ENCODE measurements around the gene CFAP74. TPM values are rescaled to one million over a fixed set of nuclear protein-coding genes. Genes with fewer than 3 reads are reported as not detected.

CFAP74 gene
- total and polyA plus RNA-seq, 2 donors (not counting 3 experiments of a cell fraction or from before 2014, with no cell fraction given), result not detected

DNA sequence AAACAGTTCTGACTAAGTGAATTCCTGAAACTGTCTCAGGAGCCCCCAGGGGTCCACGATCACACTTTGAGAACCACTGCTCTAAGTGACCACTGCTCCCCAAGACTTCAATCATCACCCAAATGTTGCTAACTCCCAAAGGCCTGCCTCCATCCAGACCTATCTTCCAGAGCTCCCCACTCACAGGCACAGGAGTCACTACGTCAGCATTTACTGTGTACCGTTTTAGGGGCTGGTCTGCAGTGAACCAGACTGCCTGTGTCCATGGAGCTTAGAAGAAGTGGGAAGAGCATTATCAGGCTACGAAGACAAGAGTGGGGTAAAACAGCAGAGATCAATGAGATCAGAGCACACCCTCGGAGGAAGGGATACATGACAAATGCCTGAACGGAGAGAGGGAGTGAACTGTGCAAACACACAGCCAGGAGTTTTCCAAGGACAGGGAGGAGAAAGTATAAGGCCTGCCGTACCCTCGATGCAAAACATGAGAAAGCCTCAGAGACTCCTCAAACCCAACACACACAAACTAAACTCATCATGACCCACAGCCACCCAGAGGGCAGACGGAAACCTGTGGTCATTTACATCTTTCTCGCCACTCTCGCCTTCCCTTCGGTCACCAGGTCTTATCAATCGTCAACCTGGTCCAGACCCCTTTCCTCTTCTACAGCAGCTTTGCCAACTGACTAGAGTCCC, 122.8 kb downstream of the CFAP74 start:
- BruUV-seq (replicated peaks), result no TSS peak
- no peak for DNase-seq (ENCODE audit: low read depth, low spot score)
- CTCF ChIA-PET, result interaction anchor here (1.1 to 1.4 kb wide), 2 partner anchors 22 to 25 kb away, joined by 3 to 6 read pairs; no protein-coding TSS in a partner anchor
- Histone ChIP-seq H4K20me1 (replicated peaks; ENCODE audit: control insufficient read depth, extremely low read depth, insufficient read depth, low read length) (peaks cover 19% of the 10 kb centered on the region), H3K4me2 (ENCODE audit: insufficient read depth, low read length) (no peak overlapping the region), H3K9me3 (replicated peaks; ENCODE audit: control insufficient read depth, insufficient read depth, low read length) (no peaks in the 10 kb centered on the region), H3K36me3 (ENCODE audit: control insufficient read depth in 2 of 2, extremely low read depth in 1 of 2, insufficient read depth in 2 of 2, low read length in 2 of 2) (peaks cover 6% of the 10 kb centered on the region in 2 experiments), H3K27me3 (ENCODE audit: control insufficient read depth in 2 of 2, insufficient read depth in 2 of 2, low read length in 2 of 2) (no peaks in the 10 kb centered on the region), H3K9ac (replicated peaks; ENCODE audit: extremely low read depth, insufficient read depth, low read length) (no peak overlapping the region), H3K9me1 (replicated peaks; ENCODE audit: control insufficient read depth, extremely low read depth, insufficient read depth, low read length) (no peaks in the 10 kb centered on the region), H3K4me3 (replicated peaks in 1 of 3; ENCODE audit: insufficient read depth in 1 of 3, low read depth in 1 of 3, low read length in 3 of 3) (no peak overlapping the region), H3K4me1 (ENCODE audit: control insufficient read depth, extremely low read depth, insufficient read depth, low read length) (no peaks in the 10 kb centered on the region), H3K79me2 (ENCODE audit: control insufficient read depth, insufficient read depth, low read length) (peaks cover 97% of the 10 kb centered on the region), H3K27ac (ENCODE audit: insufficient read depth, low read depth, low read length) (no peak overlapping the region), H2AFZ (ENCODE audit: low read depth, low read length) (no peak overlapping the region)
- FAIRE-seq, result no peak
- dilution Hi-C loops (cut with MboI; ENCODE audit: extremely low pct_ligation_motif_present, low sequenced_read_pairs), result no loop called here
- POLR2A ChIA-PET, result no interaction called here
- intact Hi-C loops (cut with micrococcal nuclease), result no loop called here
- no peak for TF ChIP-seq GATA2 (IDR thresholded peaks at IDR 0.05; ENCODE audit: insufficient read depth, insufficient read length, low read depth, low read length)
- no peak for TF ChIP-seq POLR2AphosphoS5 (IDR thresholded peaks at IDR 0.05; ENCODE audit: insufficient read depth, low read depth, low read length)
- no peak for TF ChIP-seq POLR2A (IDR thresholded peaks at IDR 0.05; ENCODE audit: low read depth, low read length)
- no peak for TF ChIP-seq FOS (IDR thresholded peaks at IDR 0.05; ENCODE audit: borderline replicate concordance, insufficient read depth, low read length)
- TF ChIP-seq JUN (IDR thresholded peaks at IDR 0.05; ENCODE audit: borderline replicate concordance, insufficient read depth, insufficient read length, low read depth), result no peak
- TF ChIP-seq, protein P1, sequence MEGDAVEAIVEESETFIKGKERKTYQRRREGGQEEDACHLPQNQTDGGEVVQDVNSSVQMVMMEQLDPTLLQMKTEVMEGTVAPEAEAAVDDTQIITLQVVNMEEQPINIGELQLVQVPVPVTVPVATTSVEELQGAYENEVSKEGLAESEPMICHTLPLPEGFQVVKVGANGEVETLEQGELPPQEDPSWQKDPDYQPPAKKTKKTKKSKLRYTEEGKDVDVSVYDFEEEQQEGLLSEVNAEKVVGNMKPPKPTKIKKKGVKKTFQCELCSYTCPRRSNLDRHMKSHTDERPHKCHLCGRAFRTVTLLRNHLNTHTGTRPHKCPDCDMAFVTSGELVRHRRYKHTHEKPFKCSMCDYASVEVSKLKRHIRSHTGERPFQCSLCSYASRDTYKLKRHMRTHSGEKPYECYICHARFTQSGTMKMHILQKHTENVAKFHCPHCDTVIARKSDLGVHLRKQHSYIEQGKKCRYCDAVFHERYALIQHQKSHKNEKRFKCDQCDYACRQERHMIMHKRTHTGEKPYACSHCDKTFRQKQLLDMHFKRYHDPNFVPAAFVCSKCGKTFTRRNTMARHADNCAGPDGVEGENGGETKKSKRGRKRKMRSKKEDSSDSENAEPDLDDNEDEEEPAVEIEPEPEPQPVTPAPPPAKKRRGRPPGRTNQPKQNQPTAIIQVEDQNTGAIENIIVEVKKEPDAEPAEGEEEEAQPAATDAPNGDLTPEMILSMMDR (IDR thresholded peaks at IDR 0.05; ENCODE audit: extremely low read depth in 1 of 2, insufficient read depth in 1 of 2, low read depth in 1 of 2, low read length in 2 of 2), result no peak
- no peak for TF ChIP-seq EZH2 (IDR thresholded peaks at IDR 0.05; ENCODE audit: borderline replicate concordance, low read depth, low read length, severe bottlenecking)
- no peak for TF ChIP-seq MYC (IDR thresholded peaks at IDR 0.05; ENCODE audit: low read depth, low read length)
- TF ChIP-seq, protein P2, sequence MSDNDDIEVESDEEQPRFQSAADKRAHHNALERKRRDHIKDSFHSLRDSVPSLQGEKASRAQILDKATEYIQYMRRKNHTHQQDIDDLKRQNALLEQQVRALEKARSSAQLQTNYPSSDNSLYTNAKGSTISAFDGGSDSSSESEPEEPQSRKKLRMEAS (IDR thresholded peaks at IDR 0.05; ENCODE audit: insufficient read depth, insufficient read length), result no peak

Data from endothelial cell of umbilical vein (primary cell).